Measurements from ENCODE around the gene RTKN. TPM values are rescaled to one million over a fixed set of nuclear protein-coding genes. Genes with fewer than 3 reads are reported as not detected.

The RTKN gene
- total and polyA plus RNA-seq, 9 of the 15 experiments (the other 6 are each of a cell fraction or from before 2014, with no cell fraction given) = 0.14 to 6.9 (median 3.6) TPM

DNA sequence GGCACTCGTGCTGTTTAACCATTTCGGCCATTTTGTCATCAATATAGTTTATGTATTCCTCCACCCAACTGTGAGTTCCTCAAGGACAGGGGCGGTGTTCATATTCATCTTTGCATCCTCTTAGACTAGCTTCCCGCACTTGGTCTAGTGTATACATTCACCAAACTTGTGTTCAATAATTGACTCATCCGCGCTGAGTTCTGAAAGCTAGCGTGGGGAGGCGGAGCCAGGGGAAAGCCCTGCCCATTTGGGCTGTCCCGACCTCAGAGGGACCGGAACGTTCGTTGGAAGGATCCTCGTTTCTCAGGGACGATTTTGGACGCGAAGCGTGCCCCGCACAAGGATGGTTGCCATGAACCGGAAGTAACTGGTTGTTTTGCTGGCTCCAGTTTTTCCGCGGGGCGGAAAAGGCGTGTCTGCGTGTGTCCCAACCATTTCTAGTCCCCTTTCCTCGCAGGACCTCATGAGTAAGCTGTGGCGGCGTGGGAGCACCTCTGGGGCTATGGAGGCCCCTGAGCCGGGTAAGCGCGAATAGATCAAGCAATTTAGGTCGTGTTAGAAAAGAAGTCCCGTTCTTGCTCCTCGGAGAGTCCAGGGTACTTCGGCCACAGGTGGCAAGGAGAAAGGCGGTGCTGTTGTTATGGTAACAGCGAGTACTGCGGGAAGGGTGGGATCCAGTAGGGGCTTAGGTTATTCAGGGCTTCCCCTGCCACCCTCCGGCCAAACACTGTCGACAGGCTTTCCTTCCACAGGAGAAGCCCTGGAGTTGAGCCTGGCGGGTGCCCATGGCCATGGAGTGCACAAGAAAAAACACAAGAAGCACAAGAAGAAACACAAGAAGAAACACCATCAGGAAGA, 13.1 kb upstream of the RTKN start, which contains the start of gene INO80B (continued):
- TF ChIP-seq POU5F1 (IDR thresholded peaks at IDR 0.05; ENCODE audit: borderline replicate concordance, low read depth, low read length, partially characterized antibody) (peak; percentile 88), TCF3 (CRISPR knock-in tag; IDR thresholded peaks at IDR 0.05) (peak; percentile 17; the same call in 1 of the 2 replicates), TCF7 (IDR thresholded peaks at IDR 0.05; ENCODE audit: borderline replicate concordance) (peak; percentile 91), TEAD4 (IDR thresholded peaks at IDR 0.05; ENCODE audit: low read length) (peak; percentile 61), TEAD4 (CRISPR knock-in tag; IDR thresholded peaks at IDR 0.05; ENCODE audit: borderline replicate concordance) (no peak), MCM3 (IDR thresholded peaks at IDR 0.05) (no peak), ZNF134 (CRISPR knock-in tag; conservative IDR thresholded peaks at IDR 0.05) (no peak), PRPF4 (IDR thresholded peaks at IDR 0.05; ENCODE audit: insufficient read depth, low read depth, low read length, poor library complexity, severe bottlenecking) (no peak), ZSCAN29 (IDR thresholded peaks at IDR 0.05) (no peak), ZNF507 (tag; conservative IDR thresholded peaks at IDR 0.05) (no peak), ZNF316 (IDR thresholded peaks at IDR 0.05) (no peak), MTA1 (IDR thresholded peaks at IDR 0.05; ENCODE audit: borderline replicate concordance) (no peak; the same call in 1 of the 2 replicates), EGR1 (conservative IDR thresholded peaks at IDR 0.05) (peak; percentile 32; the same call in 1 of the 2 replicates), NCOA1 (IDR thresholded peaks at IDR 0.05; ENCODE audit: low read depth) (peak; percentile 99), ZNF263 (CRISPR knock-in tag; IDR thresholded peaks at IDR 0.05; ENCODE audit: borderline replicate concordance) (0 out of 2 replicates have a peak, but pooled peaks have one; percentile 53), TAF1 (IDR thresholded peaks at IDR 0.05; ENCODE audit: control insufficient read depth, extremely low read depth, insufficient read depth, low read length, severe bottlenecking) (peak; percentile 61), FOXA1 (IDR thresholded peaks at IDR 0.05; ENCODE audit: borderline replicate concordance) (no peak), MYC (IDR thresholded peaks at IDR 0.05; ENCODE audit: low read depth, low read length) (peak; percentile 78), MYC (CRISPR knock-in tag; IDR thresholded peaks at IDR 0.05; ENCODE audit: borderline replicate concordance, low read depth) (peak; percentile 69; the same call in 1 of the 2 replicates), NELFE (IDR thresholded peaks at IDR 0.05; ENCODE audit: insufficient read depth, insufficient read length) (no peak)
- TF ChIP-seq, protein P1, sequence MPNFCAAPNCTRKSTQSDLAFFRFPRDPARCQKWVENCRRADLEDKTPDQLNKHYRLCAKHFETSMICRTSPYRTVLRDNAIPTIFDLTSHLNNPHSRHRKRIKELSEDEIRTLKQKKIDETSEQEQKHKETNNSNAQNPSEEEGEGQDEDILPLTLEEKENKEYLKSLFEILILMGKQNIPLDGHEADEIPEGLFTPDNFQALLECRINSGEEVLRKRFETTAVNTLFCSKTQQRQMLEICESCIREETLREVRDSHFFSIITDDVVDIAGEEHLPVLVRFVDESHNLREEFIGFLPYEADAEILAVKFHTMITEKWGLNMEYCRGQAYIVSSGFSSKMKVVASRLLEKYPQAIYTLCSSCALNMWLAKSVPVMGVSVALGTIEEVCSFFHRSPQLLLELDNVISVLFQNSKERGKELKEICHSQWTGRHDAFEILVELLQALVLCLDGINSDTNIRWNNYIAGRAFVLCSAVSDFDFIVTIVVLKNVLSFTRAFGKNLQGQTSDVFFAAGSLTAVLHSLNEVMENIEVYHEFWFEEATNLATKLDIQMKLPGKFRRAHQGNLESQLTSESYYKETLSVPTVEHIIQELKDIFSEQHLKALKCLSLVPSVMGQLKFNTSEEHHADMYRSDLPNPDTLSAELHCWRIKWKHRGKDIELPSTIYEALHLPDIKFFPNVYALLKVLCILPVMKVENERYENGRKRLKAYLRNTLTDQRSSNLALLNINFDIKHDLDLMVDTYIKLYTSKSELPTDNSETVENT (CRISPR knock-in tag; IDR thresholded peaks at IDR 0.05) = no peak
- TF ChIP-seq, protein P2, sequence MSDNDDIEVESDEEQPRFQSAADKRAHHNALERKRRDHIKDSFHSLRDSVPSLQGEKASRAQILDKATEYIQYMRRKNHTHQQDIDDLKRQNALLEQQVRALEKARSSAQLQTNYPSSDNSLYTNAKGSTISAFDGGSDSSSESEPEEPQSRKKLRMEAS (CRISPR knock-in tag; IDR thresholded peaks at IDR 0.05) = peak; percentile 77
- TF ChIP-seq, protein P3, sequence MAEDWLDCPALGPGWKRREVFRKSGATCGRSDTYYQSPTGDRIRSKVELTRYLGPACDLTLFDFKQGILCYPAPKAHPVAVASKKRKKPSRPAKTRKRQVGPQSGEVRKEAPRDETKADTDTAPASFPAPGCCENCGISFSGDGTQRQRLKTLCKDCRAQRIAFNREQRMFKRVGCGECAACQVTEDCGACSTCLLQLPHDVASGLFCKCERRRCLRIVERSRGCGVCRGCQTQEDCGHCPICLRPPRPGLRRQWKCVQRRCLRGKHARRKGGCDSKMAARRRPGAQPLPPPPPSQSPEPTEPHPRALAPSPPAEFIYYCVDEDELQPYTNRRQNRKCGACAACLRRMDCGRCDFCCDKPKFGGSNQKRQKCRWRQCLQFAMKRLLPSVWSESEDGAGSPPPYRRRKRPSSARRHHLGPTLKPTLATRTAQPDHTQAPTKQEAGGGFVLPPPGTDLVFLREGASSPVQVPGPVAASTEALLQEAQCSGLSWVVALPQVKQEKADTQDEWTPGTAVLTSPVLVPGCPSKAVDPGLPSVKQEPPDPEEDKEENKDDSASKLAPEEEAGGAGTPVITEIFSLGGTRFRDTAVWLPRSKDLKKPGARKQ (CRISPR knock-in tag; IDR thresholded peaks at IDR 0.05) = no peak
- TF ChIP-seq, protein P4, sequence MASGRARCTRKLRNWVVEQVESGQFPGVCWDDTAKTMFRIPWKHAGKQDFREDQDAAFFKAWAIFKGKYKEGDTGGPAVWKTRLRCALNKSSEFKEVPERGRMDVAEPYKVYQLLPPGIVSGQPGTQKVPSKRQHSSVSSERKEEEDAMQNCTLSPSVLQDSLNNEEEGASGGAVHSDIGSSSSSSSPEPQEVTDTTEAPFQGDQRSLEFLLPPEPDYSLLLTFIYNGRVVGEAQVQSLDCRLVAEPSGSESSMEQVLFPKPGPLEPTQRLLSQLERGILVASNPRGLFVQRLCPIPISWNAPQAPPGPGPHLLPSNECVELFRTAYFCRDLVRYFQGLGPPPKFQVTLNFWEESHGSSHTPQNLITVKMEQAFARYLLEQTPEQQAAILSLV (tag; IDR thresholded peaks at IDR 0.05) = no peak

Measured in K562 (cell line).